ENCODE results near the gene PLCD1. TPM values are rescaled to one million over a fixed set of nuclear protein-coding genes. Genes with fewer than 3 reads are reported as not detected.

Gene PLCD1
- total and polyA plus RNA-seq, 2 of the 13 experiments (the other 11 are each of a cell fraction or from before 2014, with no cell fraction given): 10.1 to 12.4 TPM

GRCh38 chr3:38003817-38004414, 25.5 kb downstream of the PLCD1 start (continued):
- TF ChIP-seq ZNF605 (CRISPR knock-in tag; IDR thresholded peaks at IDR 0.05): no peak
- TF ChIP-seq ZNF607 (CRISPR knock-in tag; IDR thresholded peaks at IDR 0.05; ENCODE audit: borderline replicate concordance): 0 out of 2 replicates have a peak, but pooled peaks have one; percentile 10
- TF ChIP-seq ZNF124 (CRISPR knock-in tag; IDR thresholded peaks at IDR 0.05): 0 out of 2 replicates have a peak, but pooled peaks have one; percentile 5
- TF ChIP-seq ZNF468 (CRISPR knock-in tag; IDR thresholded peaks at IDR 0.05): 0 out of 2 replicates have a peak, but pooled peaks have one; percentile 44
- no peak for TF ChIP-seq ADNP (CRISPR knock-in tag; IDR thresholded peaks at IDR 0.05)
- peak; percentile 35; the same call in 1 of the 2 replicates for TF ChIP-seq STAT6 (CRISPR knock-in tag; IDR thresholded peaks at IDR 0.05; ENCODE audit: borderline replicate concordance)
- TF ChIP-seq REPIN1 (CRISPR knock-in tag; IDR thresholded peaks at IDR 0.05; ENCODE audit: borderline replicate concordance, low read depth): peak; percentile 53
- TF ChIP-seq SMYD3 (CRISPR knock-in tag; IDR thresholded peaks at IDR 0.05): no peak
- TF ChIP-seq ZNF367 (CRISPR knock-in tag; IDR thresholded peaks at IDR 0.05; ENCODE audit: borderline replicate concordance): no peak
- no peak; the same call in 1 of the 2 replicates for TF ChIP-seq SOX5 (CRISPR knock-in tag; IDR thresholded peaks at IDR 0.05; ENCODE audit: borderline replicate concordance)
- 0 out of 2 replicates have a peak, but pooled peaks have one; percentile 25 for TF ChIP-seq SNAI1 (CRISPR knock-in tag; IDR thresholded peaks at IDR 0.05; ENCODE audit: borderline replicate concordance)
- no peak for TF ChIP-seq KDM1A (CRISPR knock-in tag; IDR thresholded peaks at IDR 0.05)
- TF ChIP-seq ZNF136 (CRISPR knock-in tag; IDR thresholded peaks at IDR 0.05; ENCODE audit: low read depth): no peak
- TF ChIP-seq PHF20 (CRISPR knock-in tag; IDR thresholded peaks at IDR 0.05): no peak
- TF ChIP-seq, protein P1, sequence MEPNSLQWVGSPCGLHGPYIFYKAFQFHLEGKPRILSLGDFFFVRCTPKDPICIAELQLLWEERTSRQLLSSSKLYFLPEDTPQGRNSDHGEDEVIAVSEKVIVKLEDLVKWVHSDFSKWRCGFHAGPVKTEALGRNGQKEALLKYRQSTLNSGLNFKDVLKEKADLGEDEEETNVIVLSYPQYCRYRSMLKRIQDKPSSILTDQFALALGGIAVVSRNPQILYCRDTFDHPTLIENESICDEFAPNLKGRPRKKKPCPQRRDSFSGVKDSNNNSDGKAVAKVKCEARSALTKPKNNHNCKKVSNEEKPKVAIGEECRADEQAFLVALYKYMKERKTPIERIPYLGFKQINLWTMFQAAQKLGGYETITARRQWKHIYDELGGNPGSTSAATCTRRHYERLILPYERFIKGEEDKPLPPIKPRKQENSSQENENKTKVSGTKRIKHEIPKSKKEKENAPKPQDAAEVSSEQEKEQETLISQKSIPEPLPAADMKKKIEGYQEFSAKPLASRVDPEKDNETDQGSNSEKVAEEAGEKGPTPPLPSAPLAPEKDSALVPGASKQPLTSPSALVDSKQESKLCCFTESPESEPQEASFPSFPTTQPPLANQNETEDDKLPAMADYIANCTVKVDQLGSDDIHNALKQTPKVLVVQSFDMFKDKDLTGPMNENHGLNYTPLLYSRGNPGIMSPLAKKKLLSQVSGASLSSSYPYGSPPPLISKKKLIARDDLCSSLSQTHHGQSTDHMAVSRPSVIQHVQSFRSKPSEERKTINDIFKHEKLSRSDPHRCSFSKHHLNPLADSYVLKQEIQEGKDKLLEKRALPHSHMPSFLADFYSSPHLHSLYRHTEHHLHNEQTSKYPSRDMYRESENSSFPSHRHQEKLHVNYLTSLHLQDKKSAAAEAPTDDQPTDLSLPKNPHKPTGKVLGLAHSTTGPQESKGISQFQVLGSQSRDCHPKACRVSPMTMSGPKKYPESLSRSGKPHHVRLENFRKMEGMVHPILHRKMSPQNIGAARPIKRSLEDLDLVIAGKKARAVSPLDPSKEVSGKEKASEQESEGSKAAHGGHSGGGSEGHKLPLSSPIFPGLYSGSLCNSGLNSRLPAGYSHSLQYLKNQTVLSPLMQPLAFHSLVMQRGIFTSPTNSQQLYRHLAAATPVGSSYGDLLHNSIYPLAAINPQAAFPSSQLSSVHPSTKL (CRISPR knock-in tag; IDR thresholded peaks at IDR 0.05): 0 out of 2 replicates have a peak, but pooled peaks have one; percentile 3
- no peak for TF ChIP-seq ZNF816 (CRISPR knock-in tag; IDR thresholded peaks at IDR 0.05; ENCODE audit: borderline replicate concordance)
- TF ChIP-seq POLR2AphosphoS5 (IDR thresholded peaks at IDR 0.05; ENCODE audit: low read depth, low read length): peak; percentile 62
- TF ChIP-seq RBFOX2 (IDR thresholded peaks at IDR 0.05; ENCODE audit: low read depth, low read length): 0 out of 2 replicates have a peak, but pooled peaks have one; percentile 47
- TF ChIP-seq, protein P2, sequence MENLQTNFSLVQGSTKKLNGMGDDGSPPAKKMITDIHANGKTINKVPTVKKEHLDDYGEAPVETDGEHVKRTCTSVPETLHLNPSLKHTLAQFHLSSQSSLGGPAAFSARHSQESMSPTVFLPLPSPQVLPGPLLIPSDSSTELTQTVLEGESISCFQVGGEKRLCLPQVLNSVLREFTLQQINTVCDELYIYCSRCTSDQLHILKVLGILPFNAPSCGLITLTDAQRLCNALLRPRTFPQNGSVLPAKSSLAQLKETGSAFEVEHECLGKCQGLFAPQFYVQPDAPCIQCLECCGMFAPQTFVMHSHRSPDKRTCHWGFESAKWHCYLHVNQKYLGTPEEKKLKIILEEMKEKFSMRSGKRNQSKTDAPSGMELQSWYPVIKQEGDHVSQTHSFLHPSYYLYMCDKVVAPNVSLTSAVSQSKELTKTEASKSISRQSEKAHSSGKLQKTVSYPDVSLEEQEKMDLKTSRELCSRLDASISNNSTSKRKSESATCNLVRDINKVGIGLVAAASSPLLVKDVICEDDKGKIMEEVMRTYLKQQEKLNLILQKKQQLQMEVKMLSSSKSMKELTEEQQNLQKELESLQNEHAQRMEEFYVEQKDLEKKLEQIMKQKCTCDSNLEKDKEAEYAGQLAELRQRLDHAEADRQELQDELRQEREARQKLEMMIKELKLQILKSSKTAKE (CRISPR knock-in tag; IDR thresholded peaks at IDR 0.05; ENCODE audit: borderline replicate concordance): no peak
- peak; percentile 85; the same call in 1 of the 2 replicates for TF ChIP-seq ZNF225 (CRISPR knock-in tag; IDR thresholded peaks at IDR 0.05)
- TF ChIP-seq MZF1 (CRISPR knock-in tag; IDR thresholded peaks at IDR 0.05; ENCODE audit: borderline replicate concordance): no peak
- no peak for TF ChIP-seq ZNF34 (CRISPR knock-in tag; IDR thresholded peaks at IDR 0.05; ENCODE audit: borderline replicate concordance)

All from HepG2 (cell line).